Neural progenitor cell (in vitro differentiated cells): ENCODE measurements around the gene DYSF.
A peak's percentile ranks its signal among the peaks of the same experiment; 100 is the strongest.

ENCODE experiments used
- CTCF ChIP-seq: fragments of 200-600 bp; sonication (generic); IDR thresholded peaks from 2 replicates; pipeline ENCODE4 v1.5.1; 2017; ENCODE audit warnings: antibody characterized with exemption, mild to moderate bottlenecking
- EZH2 ChIP-seq: fragments of 200-600 bp; sonication (generic); IDR thresholded peaks from 2 replicates; pipeline ENCODE4 v1.6.1; 2017; ENCODE audit warnings: antibody characterized with exemption, mild to moderate bottlenecking, moderate library complexity

- peak; percentile 79 for TF ChIP-seq CTCF
- no peak for TF ChIP-seq EZH2
These were observed 95.5 kb downstream of the DYSF start for GRCh38 chr2:71548646-71549425.
